ENCODE measurements around the gene NDN.

DNA sequence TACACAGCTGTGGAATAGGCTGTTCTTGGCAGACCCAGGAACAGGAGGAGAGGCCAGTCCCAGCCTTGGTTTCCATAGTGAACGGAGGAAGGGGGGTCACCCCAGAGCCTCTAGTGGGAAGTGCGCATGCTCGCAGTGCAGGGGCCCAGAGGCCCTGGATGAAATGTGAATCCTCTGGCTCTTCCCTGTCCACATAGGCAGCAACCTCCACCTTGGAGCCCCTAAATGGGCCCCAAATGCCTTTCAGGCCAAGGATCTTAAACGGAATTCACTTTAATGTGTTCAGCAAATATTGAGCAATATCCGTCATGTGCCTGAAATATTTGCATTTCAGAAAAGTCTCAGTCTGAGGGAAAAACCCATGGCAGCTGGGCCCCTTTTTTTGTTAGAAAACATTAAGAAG, 3.3 kb upstream of the NDN start:
- TF ChIP-seq, protein P1, sequence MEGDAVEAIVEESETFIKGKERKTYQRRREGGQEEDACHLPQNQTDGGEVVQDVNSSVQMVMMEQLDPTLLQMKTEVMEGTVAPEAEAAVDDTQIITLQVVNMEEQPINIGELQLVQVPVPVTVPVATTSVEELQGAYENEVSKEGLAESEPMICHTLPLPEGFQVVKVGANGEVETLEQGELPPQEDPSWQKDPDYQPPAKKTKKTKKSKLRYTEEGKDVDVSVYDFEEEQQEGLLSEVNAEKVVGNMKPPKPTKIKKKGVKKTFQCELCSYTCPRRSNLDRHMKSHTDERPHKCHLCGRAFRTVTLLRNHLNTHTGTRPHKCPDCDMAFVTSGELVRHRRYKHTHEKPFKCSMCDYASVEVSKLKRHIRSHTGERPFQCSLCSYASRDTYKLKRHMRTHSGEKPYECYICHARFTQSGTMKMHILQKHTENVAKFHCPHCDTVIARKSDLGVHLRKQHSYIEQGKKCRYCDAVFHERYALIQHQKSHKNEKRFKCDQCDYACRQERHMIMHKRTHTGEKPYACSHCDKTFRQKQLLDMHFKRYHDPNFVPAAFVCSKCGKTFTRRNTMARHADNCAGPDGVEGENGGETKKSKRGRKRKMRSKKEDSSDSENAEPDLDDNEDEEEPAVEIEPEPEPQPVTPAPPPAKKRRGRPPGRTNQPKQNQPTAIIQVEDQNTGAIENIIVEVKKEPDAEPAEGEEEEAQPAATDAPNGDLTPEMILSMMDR (conservative IDR thresholded peaks at IDR 0.05), result no peak
- no peak for TF ChIP-seq ZFX (IDR thresholded peaks at IDR 0.05)
